K562 (cell line): Measurements from ENCODE around the gene TMEM101. TPM values are rescaled to one million over a fixed set of nuclear protein-coding genes. Genes with fewer than 3 reads are reported as not detected.

Experiments
- CTCFL ChIP-seq: IDR thresholded peaks from 2 replicates; pipeline ENCODE4 v1.6.1; 2011; ENCODE audit warnings: borderline replicate concordance, low read depth, mild to moderate bottlenecking, moderate library complexity, low read length; ENCODE audit not compliant: insufficient read depth, poor library complexity, severe bottlenecking
- DEAF1 ChIP-seq: fragments of 450-650 bp; formaldehyde crosslinking; IDR thresholded peaks from 2 replicates; pipeline ENCODE4 v1.4.0; 2020; ENCODE audit warnings: mild to moderate bottlenecking, moderate library complexity
- PHB2 ChIP-seq: fragments of 450-650 bp; IDR thresholded peaks from 2 replicates; pipeline ENCODE4 v1.6.1; 2017; ENCODE audit warnings: low read depth
- RBM22 ChIP-seq: fragments of 200-400 bp; formaldehyde crosslinking; IDR thresholded peaks from 2 replicates; pipeline ENCODE4 v1.6.1; 2018; ENCODE audit warnings: low read length, low read depth; ENCODE audit not compliant: poor library complexity, severe bottlenecking
- ZNF511 ChIP-seq: sonication (generic); formaldehyde crosslinking; IDR thresholded peaks from 2 replicates; pipeline ENCODE4 v1.8.0; 2022; ENCODE audit warnings: mild to moderate bottlenecking, missing genetic modification reagents
- polyA plus RNA-seq, 8 experiments: library from polyadenylated mRNA; depleted of rRNA in 4 of 8; stranded (reverse) in 5 of 8; unstranded in 3 of 8; fragments of >200 nt; fragmentation: Nextera tagmentation in 2 of 8; fragmentation: Illumina TruSeq in 1 of 8; extraction: Ambion mirVana in 2 of 8; extraction: Trizol in 1 of 8; gene quantifications; 2 replicates each; pipeline versions ENCODE4 v1.2.1 to v1.2.3, GENCODE V29; 2011 to 2014; ENCODE audit warnings: inconsistent platforms in 1 of 8, missing spikeins in 1 of 8
- total RNA-seq, 7 experiments: library from RNA; depleted of rRNA in 6 of 7; stranded (reverse); fragments of >200 nt in 6 of 7; fragmentation: Illumina TruSeq in 2 of 7; extraction: Trizol in 2 of 7; gene quantifications; 2 replicates each; pipeline versions ENCODE4 v1.2.1 to v1.2.3, GENCODE V29; 2011 to 2021; ENCODE audit warnings: low replicate concordance in 1 of 7
- TF ChIP-seq, protein P1 (sequence below), 3 experiments: IDR thresholded peaks in 2 of 3; conservative IDR thresholded peaks in 1 of 3; 2 replicates each; pipeline ENCODE4 v1.5.1; 2011 to 2012; ENCODE audit warnings: low read length in 3 of 3, mild to moderate bottlenecking in 3 of 3, control low read depth in 2 of 3, improper control_type of control experiment in 1 of 3, inconsistent platforms in 1 of 3, low read depth in 1 of 3, mixed read lengths in 1 of 3, moderate library complexity in 1 of 3; ENCODE audit not compliant: insufficient read depth in 2 of 3
- TF ChIP-seq, protein P2 (sequence below): fragments of 450-650 bp; formaldehyde crosslinking; IDR thresholded peaks from 2 replicates; pipeline ENCODE4 v1.4.0; 2022; ENCODE audit warnings: mild to moderate bottlenecking, moderate library complexity

TMEM101 gene
- total and polyA plus RNA-seq, 9 of the 15 experiments (the other 6 are each of a cell fraction or from before 2014, with no cell fraction given), result 21.2 to 110 (median 37.8) TPM

DNA sequence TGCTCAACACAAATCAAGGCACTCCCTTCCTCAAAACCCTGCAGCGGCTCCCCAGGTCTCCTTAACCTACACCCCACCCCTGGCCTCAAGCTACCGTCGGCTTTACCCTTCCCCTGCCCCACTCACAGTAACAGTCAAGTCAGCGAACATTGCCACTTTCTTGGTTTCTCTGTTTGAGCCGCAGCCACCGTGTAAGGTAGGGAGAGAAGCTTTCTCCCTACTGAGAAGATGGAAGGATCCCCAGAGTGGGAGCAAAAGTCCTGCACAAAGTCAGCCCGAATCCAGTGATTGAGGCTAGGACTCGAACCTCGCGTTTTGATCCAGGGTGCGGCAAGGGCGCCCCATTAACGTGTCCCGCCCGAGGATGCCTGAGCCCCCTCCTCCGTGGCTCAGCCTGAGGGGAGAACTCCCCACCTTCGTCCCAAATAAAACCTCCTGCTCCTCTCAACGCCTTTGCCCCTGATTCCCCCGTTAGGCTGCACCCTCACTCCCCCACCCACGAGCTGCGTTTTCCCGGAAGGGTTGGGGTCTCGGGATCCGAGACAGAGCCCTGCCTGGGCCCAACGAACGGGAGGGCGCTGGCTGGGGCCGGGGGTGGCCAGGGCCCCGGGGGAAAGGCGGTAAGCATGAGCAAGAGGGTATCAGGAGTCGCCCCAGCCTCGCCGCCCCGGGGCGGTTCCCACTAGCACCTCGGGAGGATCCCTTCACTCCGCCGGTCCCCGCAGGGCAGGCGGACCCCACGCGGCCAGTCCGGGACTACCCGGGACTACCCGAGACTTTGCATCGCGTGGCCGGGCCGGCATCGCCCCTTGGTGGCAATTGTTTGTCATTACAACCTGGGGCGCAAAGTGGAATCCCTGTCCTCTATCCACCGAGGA is 20.3 kb downstream of the TMEM101 start (continued):
- TF ChIP-seq, protein P1, sequence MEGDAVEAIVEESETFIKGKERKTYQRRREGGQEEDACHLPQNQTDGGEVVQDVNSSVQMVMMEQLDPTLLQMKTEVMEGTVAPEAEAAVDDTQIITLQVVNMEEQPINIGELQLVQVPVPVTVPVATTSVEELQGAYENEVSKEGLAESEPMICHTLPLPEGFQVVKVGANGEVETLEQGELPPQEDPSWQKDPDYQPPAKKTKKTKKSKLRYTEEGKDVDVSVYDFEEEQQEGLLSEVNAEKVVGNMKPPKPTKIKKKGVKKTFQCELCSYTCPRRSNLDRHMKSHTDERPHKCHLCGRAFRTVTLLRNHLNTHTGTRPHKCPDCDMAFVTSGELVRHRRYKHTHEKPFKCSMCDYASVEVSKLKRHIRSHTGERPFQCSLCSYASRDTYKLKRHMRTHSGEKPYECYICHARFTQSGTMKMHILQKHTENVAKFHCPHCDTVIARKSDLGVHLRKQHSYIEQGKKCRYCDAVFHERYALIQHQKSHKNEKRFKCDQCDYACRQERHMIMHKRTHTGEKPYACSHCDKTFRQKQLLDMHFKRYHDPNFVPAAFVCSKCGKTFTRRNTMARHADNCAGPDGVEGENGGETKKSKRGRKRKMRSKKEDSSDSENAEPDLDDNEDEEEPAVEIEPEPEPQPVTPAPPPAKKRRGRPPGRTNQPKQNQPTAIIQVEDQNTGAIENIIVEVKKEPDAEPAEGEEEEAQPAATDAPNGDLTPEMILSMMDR (IDR thresholded peaks at IDR 0.05 in 2 of 3, conservative IDR thresholded peaks at IDR 0.05 in 1 of 3; ENCODE audit: insufficient read depth in 2 of 3, low read depth in 1 of 3, low read length in 3 of 3), result peak; percentile 90 to 99 (median 97)
- TF ChIP-seq, protein P2, sequence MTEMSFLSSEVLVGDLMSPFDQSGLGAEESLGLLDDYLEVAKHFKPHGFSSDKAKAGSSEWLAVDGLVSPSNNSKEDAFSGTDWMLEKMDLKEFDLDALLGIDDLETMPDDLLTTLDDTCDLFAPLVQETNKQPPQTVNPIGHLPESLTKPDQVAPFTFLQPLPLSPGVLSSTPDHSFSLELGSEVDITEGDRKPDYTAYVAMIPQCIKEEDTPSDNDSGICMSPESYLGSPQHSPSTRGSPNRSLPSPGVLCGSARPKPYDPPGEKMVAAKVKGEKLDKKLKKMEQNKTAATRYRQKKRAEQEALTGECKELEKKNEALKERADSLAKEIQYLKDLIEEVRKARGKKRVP, result no peak
- TF ChIP-seq ZNF511 (no peak), PHB2 (no peak), RBM22 (no peak), CTCFL (no peak), DEAF1 (CRISPR knock-in tag) (peak; percentile 76)
